NCI-H1092 (cell line): ENCODE results near the gene MBD3.
A peak's percentile ranks its signal among the peaks of the same experiment; 100 is the strongest.

ENCODE experiments used
- DNase-seq: peaks from one replicate; lab custom pipeline; 2025; lab: John Stamatoyannopoulos, UW

The MBD3 gene

DNA sequence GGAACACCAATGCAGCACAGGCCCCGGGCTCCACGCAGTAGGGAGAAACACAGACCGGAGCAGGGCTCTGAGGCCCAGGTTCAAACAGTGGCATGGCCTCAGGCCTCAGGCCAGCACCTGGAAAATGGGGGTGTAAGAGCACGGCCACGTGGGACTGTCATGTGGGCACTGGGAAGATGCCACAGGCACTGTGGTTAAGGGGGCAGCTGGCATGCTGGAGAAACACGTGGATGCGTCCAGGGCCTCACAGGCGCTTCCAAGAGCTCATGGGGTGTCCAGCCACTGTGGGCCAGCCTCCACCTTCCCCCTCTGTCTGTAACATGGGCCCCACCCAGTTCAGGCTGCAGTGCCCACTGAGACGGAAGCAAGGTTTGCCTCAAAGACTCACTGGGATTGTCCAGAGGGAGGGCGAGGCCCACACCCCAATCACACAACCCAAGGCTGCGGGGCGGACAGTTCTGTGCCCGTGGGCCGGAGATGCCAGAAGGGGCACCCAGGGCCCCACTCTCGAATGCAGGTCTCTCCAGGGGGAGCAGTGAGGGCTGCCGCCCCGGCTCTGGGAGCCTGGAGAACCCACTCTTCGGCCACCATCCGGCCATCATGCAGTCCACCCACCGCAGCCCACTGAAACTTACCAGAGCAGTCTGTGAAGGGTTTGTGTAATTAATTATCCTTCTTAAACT lies 6.3 kb upstream of the MBD3 start:
- no peak for DNase-seq

DNA sequence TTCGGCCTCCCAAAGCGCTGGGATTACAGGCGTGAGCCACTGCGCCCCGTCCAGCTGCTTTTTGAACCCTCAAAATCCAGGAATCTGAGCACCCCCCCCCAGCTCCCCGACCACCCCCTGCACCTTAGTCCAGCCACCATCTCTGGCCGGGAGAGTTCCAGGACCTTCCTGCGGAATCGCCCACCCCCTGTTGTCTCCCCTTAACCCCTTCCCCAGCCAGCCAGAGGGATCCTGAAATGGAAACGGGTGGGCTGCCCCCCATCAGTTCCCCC lies 772 bp upstream of the MBD3 start:
- DNase-seq, result no peak

DNA sequence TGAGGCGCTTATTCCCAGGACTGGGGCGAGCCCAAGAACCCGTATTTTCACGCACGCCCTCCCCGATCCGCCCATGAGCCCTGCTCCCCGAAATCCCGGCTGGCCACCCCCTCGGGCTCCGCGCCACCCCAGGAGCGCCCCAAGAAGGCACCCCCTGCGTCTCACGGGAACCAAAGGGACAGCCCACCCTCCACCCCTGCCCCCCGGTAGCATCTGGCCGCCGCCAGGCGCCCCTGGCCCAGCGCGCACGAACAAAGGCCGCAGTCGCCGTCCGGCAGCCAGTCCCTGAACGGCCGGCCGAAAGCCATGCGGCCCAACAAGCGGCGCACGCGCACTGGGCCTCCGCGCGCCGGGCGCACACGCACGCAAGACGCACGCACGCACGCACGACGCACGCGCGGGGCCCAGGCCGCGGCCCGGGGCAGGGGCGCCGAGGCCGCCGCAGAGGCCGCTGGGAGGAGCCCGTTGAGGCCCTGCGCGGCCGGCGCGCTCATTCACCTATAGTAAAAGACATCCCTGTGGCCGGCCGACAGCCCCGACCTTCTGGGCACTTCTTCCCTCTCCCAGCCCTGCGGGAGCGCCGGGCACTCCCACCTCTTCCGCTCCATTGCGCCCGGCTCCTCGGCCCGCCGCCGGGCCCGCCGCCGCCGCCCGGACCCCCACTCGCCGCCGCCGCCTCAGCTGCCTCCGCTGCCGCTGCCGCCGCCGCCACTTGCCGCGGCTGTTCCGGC lies 476 bp downstream of the MBD3 start:
- peak; percentile 84 for DNase-seq

GRCh38 chr19:1591421-1592023 lies 1.1 kb downstream of the MBD3 start:
- peak; percentile 51 for DNase-seq

DNA sequence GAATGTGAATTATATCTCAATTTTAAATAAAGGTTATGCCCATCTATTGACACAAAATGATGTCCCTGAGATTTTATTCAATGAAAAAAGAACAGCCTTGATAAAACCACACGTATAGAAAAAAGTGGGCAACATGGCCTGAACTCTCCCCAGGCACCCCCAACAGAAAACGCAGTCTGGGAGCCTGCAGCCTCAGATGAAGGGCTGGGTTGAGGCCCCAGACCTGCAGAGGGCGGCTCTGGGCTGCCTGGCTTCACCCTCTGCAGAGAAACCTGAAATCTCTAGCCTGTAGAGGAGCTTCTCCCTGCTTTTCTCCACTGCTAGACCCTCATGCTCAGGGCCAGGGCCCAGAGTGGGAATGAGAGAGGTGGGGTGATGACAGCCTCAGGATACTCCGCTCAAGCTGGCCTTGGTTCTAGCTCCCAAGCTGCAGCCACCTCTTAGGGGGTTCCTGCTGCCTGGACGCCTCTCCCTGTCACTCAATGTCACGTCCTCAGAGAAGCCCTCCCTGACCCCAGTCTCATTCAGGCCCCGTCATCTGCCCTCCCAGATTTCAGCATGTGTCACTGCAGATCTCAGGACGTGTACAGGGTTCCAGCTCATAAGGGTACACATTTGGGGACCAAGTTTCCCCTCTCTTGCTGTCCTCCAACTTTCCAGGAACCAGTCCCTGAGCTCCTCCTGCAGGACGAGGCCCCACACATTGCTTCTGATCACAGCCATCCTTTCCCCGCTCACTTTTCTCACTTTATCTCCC lies 1.8 kb downstream of the MBD3 start:
- no peak for DNase-seq

- DNase-seq, result no peak
Measured at GRCh38 chr19:1587872-1588271, 4.8 kb downstream of the MBD3 start.

DNA sequence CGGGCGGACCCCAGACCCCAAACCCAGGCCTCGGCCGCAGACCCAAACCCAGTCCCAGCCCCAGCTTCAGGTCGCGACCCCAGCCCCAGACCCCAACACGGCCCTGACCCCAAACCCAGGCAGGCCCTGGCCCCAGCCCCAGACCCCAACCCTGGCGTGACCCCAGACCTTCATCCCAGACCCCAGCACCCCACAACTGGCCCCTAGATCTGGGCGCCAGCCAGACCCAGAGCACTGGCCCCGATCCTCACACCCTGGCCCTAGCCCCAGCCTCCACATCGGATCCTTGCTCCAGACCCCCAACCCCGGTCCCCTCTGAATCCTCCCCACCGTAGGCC lies 7.5 kb downstream of the MBD3 start:
- DNase-seq, result no peak

DNA sequence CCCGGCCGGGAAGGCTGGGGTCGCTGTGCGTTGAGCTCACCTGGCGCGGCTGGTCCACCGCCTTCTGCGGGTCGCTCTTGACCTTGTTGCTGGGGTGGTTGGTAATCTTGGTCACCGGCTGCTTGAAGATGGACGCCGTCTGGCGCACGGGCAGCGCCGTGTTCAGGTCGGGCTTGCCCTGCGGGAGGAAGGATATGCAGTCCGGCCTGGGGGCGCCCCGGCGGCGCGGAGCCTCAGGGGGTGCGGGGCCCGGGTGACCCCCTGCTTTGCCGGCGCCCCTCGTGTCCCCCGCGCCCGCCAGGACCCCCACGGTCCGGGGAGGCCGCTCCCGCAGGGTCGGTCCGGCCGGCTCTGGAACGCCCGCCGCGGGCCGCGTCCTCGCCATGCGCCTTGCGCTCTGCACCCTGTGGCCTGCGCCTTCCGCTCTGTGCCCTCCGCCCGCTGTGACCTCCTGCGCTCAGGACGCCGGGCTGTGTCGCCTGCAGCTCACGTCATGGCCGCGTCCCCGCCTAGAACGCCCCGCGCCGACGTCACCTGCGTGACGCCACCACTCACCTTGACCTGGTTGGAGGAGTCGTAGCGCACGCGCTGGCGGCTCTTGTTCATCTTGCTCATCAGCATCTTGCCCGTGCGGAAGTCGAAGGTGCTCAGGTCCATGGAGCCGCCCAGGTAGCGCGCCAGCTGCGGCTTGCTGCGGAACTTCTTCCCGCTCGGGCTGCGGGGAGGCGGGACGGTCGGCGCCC lies 8.0 kb downstream of the MBD3 start:
- no peak for DNase-seq

- no peak for DNase-seq
Measured at GRCh38 chr19:1582201-1582600, 10.5 kb downstream of the MBD3 start.

DNA sequence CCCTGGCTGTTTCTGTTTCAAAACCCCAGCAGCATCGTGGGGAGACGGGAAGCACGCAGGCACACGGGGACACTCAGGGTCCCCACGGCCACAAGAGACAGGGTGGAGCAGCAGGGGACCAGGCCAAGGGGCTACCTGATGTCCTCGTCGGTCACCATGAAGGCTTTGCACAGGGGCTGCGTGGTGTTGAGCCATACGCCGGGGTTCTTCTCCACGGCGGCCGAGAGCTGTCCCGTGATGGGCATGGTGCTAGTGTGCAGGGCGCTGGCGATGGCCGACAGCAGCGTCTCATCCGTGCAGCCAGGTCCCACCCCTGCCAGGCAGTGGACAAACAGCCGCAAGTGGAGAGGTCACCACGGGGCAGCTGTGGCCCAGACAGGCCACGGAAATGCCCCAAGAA lies 11.7 kb downstream of the MBD3 start:
- no peak for DNase-seq

- no peak for DNase-seq
Measured at GRCh38 chr19:1580382-1580781, 12.3 kb downstream of the MBD3 start.

DNA sequence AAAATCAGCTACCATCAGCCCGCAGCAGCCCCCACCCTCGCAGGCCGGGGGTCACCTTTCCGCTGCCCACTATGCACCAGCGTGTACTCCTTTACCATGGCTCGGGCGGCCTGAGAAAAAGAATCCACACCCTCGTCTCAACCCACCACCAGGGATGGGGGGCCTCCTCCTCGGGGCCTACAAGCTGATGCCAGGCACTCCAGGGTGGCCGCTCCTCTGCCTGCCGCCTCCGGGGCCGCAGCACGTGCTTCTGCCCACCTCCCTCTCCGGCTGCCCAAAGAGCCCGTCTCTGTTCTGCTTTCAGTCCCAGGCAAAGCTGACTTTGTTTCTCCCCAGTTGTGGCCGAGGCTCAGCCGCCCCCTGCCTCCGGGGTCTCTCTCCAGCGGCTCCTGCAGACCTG lies 13.4 kb downstream of the MBD3 start:
- no peak for DNase-seq

DNA sequence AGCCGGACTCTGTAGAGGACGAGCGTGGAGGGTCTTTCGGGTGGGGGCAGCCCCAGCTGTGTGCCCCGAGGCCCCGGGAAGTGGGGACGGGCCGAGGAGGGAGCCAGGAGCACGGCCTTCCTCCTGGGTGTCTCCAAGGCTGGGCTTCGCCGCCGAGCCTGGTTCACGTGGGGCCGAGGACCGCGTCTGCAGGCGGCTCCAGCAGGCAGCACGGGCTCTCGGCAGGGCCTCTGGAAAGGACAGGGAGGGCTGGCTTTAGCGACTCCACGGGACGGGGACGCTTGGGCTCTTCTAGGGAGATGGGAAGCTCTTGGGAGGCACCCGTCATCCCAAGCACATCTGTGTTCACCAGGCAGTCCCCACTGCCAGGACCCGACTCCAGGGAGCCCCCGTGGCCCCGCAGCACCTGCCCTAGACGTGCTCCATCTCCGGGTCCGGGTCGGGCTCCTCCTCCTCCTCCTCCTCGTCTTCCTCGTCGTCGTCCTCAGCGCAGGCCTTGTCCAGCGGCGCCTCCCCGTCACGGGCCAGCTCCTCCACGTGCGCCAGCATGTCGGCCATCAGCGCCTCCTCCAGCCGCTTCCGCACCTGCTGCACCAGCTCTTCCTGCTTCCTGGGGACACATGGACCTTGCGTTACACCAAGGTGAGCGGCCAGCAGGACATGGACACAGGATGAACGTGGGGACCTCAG lies 14.6 kb downstream of the MBD3 start:
- DNase-seq, result no peak

DNA sequence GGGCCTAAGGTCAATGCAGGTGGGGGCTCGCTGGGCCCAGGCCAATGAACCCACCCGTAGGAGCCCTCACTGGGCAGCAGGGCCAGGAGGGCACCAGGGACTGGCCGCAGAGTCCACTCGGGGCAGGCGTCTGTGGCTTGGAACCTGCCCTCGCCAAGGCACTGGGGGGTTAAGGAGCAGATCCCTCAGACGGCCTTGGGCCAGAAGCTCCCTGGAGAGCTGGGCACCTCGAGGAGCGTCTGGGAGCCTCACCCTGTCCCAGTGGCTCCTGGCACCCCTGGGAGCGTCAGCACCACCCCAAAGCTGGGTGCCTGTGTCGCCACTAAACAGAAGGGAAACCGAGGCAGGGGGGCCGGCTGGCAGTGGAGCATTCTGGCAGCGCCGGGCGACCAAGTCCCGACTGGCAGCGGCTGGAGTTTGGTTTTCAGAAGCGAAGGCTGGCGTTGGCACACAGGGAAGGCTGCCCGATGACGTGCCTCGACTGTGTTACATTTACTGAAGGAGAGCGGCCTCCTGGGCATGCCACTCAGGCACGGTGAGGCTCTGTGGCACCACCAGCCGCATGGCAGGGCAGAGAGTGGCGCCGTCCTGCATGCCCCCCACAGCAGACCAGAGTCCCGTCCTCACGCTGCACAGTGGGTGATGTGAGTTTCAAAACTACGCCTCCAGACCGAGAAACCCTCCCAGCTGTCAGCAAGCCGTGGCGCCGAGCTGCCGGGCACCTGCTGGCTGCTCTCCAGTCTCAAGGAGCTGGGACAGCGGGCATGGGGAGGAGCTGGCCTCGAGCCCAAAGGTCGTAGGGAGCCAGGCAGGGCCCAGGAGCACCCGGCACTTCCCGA lies 15.4 kb downstream of the MBD3 start:
- peak; percentile 75 for DNase-seq

GRCh38 chr19:1576242-1577089 lies 16.2 kb downstream of the MBD3 start:
- no peak for DNase-seq

DNA sequence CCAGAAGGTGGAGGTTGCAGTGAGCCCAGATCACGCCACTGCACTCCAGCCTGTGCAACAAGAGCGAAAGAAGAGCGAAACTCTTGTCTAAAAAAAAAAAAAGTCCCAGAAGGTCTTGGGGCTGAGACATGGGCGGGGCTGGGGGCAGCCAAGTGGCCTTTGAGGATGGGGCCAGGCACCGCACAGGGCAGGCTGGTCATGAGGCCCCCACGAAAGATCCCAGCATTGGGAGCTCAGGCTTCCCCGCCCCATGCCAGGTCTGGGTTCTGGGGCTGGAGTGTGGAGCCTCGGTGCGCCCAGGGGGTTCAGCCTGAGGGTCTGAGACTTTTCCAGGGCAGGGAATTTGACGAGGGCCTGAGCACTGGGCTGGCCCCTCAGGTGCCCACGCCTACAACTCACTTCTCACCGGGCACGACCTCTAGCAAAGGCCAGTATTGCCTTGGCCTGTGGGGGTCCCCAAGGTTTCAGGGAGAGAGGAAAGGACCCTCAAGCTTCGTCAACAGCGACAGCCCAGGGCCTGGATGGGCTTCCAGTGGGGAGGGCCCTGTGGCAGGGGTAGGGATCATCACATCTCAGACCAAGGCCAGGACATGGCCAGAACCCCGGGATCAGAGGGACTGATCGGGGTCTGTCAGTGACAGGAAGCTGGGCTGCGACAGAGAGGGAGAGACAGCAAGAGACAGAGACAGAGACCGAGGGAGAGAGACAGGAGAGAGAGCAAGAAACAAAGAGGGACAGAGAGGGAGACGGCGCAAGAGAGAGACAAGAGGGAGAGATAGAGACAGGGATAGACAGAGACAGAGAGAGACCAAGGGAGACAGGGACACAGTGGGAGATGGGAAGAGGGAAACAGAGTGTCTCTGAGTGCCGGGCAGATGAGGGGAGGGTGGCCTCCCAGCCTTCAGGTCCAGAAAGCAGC lies 17.1 kb downstream of the MBD3 start:
- DNase-seq, result no peak

DNA sequence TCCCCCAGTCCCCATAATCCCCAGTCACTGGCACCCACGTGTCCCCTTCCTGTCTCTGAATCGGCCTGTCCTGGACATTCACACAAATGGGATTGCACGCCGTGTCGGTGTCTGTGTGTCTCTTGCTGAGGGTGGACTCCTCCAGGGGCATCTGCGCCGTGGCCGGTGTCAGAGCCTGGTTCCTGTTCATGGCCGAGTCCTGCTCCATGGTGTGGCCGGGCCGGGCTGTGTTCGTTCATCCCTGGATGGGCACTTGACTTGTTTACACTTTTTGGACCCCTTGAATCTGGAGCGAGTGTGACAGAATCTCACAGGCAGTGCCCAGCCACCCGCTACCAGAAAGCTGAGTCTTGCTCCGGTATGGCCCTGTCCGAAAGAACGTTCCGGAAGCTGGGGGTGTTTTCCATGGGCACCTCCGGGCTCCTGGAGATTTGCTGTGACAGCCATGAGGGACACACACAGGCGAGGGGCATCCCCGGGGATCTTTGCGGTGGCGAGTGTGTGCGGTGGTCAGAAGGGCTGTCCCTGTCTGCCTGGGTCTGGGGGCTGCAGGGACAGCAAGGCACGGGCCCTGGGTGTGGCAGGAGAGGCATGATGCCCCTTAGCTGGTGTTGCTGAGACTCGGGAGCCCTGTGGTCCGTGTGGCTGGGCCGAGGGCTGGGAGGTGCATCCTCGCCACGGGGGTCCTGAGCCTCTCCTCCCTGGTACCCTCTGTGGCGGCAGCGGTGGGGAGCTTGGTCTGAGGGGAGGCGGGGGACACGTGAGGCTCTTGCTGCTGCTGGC lies 18.1 kb downstream of the MBD3 start:
- DNase-seq, result no peak

- no peak for DNase-seq
Measured at GRCh38 chr19:1572795-1573194, 19.9 kb downstream of the MBD3 start.
